ENCODE data around the gene CNPY3. TPM values are rescaled to one million over a fixed set of nuclear protein-coding genes. Genes with fewer than 3 reads are reported as not detected.

CNPY3 gene
- total and polyA plus RNA-seq, 2 of the 13 experiments (the other 11 are each of a cell fraction or from before 2014, with no cell fraction given) = 42.3 to 60.2 TPM

- TF ChIP-seq ZNF546 (CRISPR knock-in tag; conservative IDR thresholded peaks at IDR 0.05) = peak; percentile 55; the same call in 1 of the 2 replicates
- TF ChIP-seq NR2F2 (IDR thresholded peaks at IDR 0.05; ENCODE audit: borderline replicate concordance, low read depth) = 0 out of 2 replicates have a peak, but pooled peaks have one; percentile 1
- TF ChIP-seq NFKB2 (CRISPR knock-in tag; IDR thresholded peaks at IDR 0.05; ENCODE audit: borderline replicate concordance) = peak; percentile 74; the same call in 1 of the 2 replicates
- TF ChIP-seq NPAS2 (CRISPR knock-in tag; IDR thresholded peaks at IDR 0.05; ENCODE audit: borderline replicate concordance) = no peak
- TF ChIP-seq REXO4 (CRISPR knock-in tag; IDR thresholded peaks at IDR 0.05; ENCODE audit: borderline replicate concordance) = no peak
- TF ChIP-seq ZNF704 (CRISPR knock-in tag; IDR thresholded peaks at IDR 0.05; ENCODE audit: borderline replicate concordance) = no peak
- TF ChIP-seq KMT2B (CRISPR knock-in tag; IDR thresholded peaks at IDR 0.05) = peak; percentile 92
- no peak; the same call in 1 of the 2 replicates for TF ChIP-seq ARNTL (CRISPR knock-in tag; IDR thresholded peaks at IDR 0.05)
- peak; percentile 38 to 72; a peak in 3 of 4 replicates for TF ChIP-seq MAFK (conservative IDR thresholded peaks at IDR 0.05 in 1 of 2, IDR thresholded peaks at IDR 0.05 in 1 of 2; ENCODE audit: low read length in 2 of 2)
- peak; percentile 93 for TF ChIP-seq FIP1L1 (IDR thresholded peaks at IDR 0.05; ENCODE audit: borderline replicate concordance, insufficient read depth, low read depth, low read length)
- TF ChIP-seq ZNF768 (CRISPR knock-in tag; IDR thresholded peaks at IDR 0.05) = peak; percentile 64; the same call in 1 of the 2 replicates
- TF ChIP-seq ZNF605 (CRISPR knock-in tag; IDR thresholded peaks at IDR 0.05) = peak; percentile 92
- TF ChIP-seq SP5 (CRISPR knock-in tag; IDR thresholded peaks at IDR 0.05; ENCODE audit: borderline replicate concordance, low read depth) = peak; percentile 36; the same call in 1 of the 2 replicates
- peak; percentile 90 for TF ChIP-seq ZNF792 (CRISPR knock-in tag; IDR thresholded peaks at IDR 0.05)
- peak; percentile 59; the same call in 1 of the 2 replicates for TF ChIP-seq MED1 (CRISPR knock-in tag; IDR thresholded peaks at IDR 0.05)
- no peak for TF ChIP-seq CERS6 (CRISPR knock-in tag; IDR thresholded peaks at IDR 0.05)
- TF ChIP-seq BORCS8-MEF2B (CRISPR knock-in tag; IDR thresholded peaks at IDR 0.05) = no peak
- TF ChIP-seq SP1 (IDR thresholded peaks at IDR 0.05) = no peak
- TF ChIP-seq SP1 (CRISPR knock-in tag; IDR thresholded peaks at IDR 0.05) = peak; percentile 32; the same call in 1 of the 2 replicates
- TF ChIP-seq DBP (CRISPR knock-in tag; IDR thresholded peaks at IDR 0.05; ENCODE audit: not compliant biosample characterization) = no peak
- no peak for TF ChIP-seq ZBTB10 (CRISPR knock-in tag; IDR thresholded peaks at IDR 0.05; ENCODE audit: borderline replicate concordance)
- TF ChIP-seq PRDM4 (CRISPR knock-in tag; IDR thresholded peaks at IDR 0.05; ENCODE audit: borderline replicate concordance) = no peak
Measured at GRCh38 chr6:42978839-42979522, 49.7 kb downstream of the CNPY3 start, which contains the start of gene PEX6 (continued).
